Liver (tissue), 9 donors: Measurements from ENCODE around the gene C2orf92. TPM values are rescaled to one million over a fixed set of nuclear protein-coding genes. Genes with fewer than 3 reads are reported as not detected.
"Not testable (repeated sequence)": the region's sequence is repeated elsewhere in the genome, so short reads cannot be mapped to it uniquely, and the experiment has no call there.

Experiments
- DNase-seq: peaks from one replicate; pipeline ENCODE4 v3.0.0-alpha.2; 2017; ENCODE audit warnings: low spot score
- H3K27ac ChIP-seq, 2 donors: one replicate each; pipeline ENCODE4 v1.7.0; 2013; ENCODE audit warnings: inconsistent platforms in 2 of 2, low read length in 2 of 2, control low read depth in 1 of 2, low read depth in 1 of 2, mild to moderate bottlenecking in 1 of 2
- H3K27me3 ChIP-seq, 4 donors: one replicate each; pipeline versions ENCODE4 v1.6.1 to v1.7.0; 2013; ENCODE audit warnings: low read length in 3 of 4, inconsistent platforms in 1 of 4, mild to moderate bottlenecking in 1 of 4, moderate library complexity in 1 of 4; ENCODE audit not compliant: control insufficient read depth in 4 of 4, insufficient read depth in 4 of 4
- H3K36me3 ChIP-seq, 4 donors: one replicate each; pipeline versions ENCODE4 v1.6.1 to v1.7.0; 2013; ENCODE audit warnings: low read length in 3 of 4, mild to moderate bottlenecking in 3 of 4, low read depth in 1 of 4, moderate library complexity in 1 of 4; ENCODE audit not compliant: control insufficient read depth in 4 of 4, insufficient read depth in 3 of 4
- H3K4me1 ChIP-seq, 4 donors: one replicate each; pipeline versions ENCODE4 v1.6.1 to v1.7.0; 2013; ENCODE audit warnings: low read length in 3 of 4, mild to moderate bottlenecking in 3 of 4, moderate library complexity in 1 of 4; ENCODE audit not compliant: control insufficient read depth in 4 of 4, insufficient read depth in 4 of 4
- H3K4me3 ChIP-seq, 3 donors: one replicate each; pipeline versions ENCODE4 v1.6.1 to v1.7.0; 2013; ENCODE audit warnings: low read length in 3 of 3, control low read depth in 1 of 3, low read depth in 1 of 3, mild to moderate bottlenecking in 1 of 3
- H3K9ac ChIP-seq, 2 donors: one replicate each; pipeline ENCODE4 v1.7.0; 2013; ENCODE audit warnings: low read length in 2 of 2, mild to moderate bottlenecking in 2 of 2, moderate library complexity in 2 of 2, control low read depth in 1 of 2, low read depth in 1 of 2
- H3K9me3 ChIP-seq, 4 donors: one replicate each; pipeline versions ENCODE4 v1.6.1 to v1.7.0; 2013; ENCODE audit warnings: low read length in 3 of 4; ENCODE audit not compliant: control insufficient read depth in 4 of 4
- ATF3 ChIP-seq: IDR thresholded peaks from 2 replicates; pipeline ENCODE4 v1.6.1; 2016; ENCODE audit warnings: antibody characterized with exemption
- CTCF ChIP-seq: fragments of 150-350 bp; IDR thresholded peaks from 2 replicates; pipeline ENCODE4 v1.5.1; 2017; ENCODE audit warnings: improper control_type of control experiment, low read depth, low read length; ENCODE audit not compliant: missing input control
- EGR1 ChIP-seq, 2 donors: IDR thresholded peaks; 2 replicates each; pipeline ENCODE4 v1.6.1; 2016 to 2018; ENCODE audit warnings: antibody characterized with exemption in 2 of 2, low read depth in 2 of 2
- FOXA1 ChIP-seq: IDR thresholded peaks from 2 replicates; pipeline ENCODE4 v1.6.1; 2016; ENCODE audit warnings: antibody characterized with exemption
- FOXA2 ChIP-seq: IDR thresholded peaks from 2 replicates; pipeline ENCODE4 v1.6.1; 2016; ENCODE audit warnings: antibody characterized with exemption
- GABPA ChIP-seq, 2 donors: IDR thresholded peaks in 1 of 2; conservative IDR thresholded peaks in 1 of 2; 2 replicates each; pipeline ENCODE4 v1.6.1; 2016; ENCODE audit warnings: antibody characterized with exemption in 2 of 2, mild to moderate bottlenecking in 1 of 2, moderate library complexity in 1 of 2
- HNF4A ChIP-seq, 2 donors: conservative IDR thresholded peaks; 2 replicates each; pipeline ENCODE4 v1.6.1; 2016; ENCODE audit warnings: antibody characterized with exemption in 2 of 2, mild to moderate bottlenecking in 2 of 2
- HNF4G ChIP-seq: IDR thresholded peaks from 2 replicates; pipeline ENCODE4 v1.6.1; 2016; ENCODE audit warnings: antibody characterized with exemption
- JUND ChIP-seq, 2 donors: IDR thresholded peaks; 2 replicates each; pipeline ENCODE4 v1.6.1; 2016; ENCODE audit warnings: antibody characterized with exemption in 2 of 2
- NR2F2 ChIP-seq: IDR thresholded peaks from 2 replicates; pipeline ENCODE4 v1.6.1; 2016; ENCODE audit warnings: antibody characterized with exemption
- RAD21 ChIP-seq, 2 donors: IDR thresholded peaks; 2 replicates each; pipeline ENCODE4 v1.6.1; 2016; ENCODE audit warnings: antibody characterized with exemption in 2 of 2, mild to moderate bottlenecking in 2 of 2
- RXRA ChIP-seq, 2 donors: IDR thresholded peaks; 2 replicates each; pipeline ENCODE4 v1.6.1; 2017 to 2018; ENCODE audit warnings: antibody characterized with exemption in 2 of 2, mild to moderate bottlenecking in 1 of 2
- SP1 ChIP-seq: IDR thresholded peaks from 2 replicates; pipeline ENCODE4 v1.6.1; 2018; ENCODE audit warnings: antibody characterized with exemption, mild to moderate bottlenecking
- TAF1 ChIP-seq: conservative IDR thresholded peaks from 2 replicates; pipeline ENCODE4 v1.6.1; 2016; ENCODE audit warnings: antibody characterized with exemption, mild to moderate bottlenecking
- YY1 ChIP-seq: IDR thresholded peaks from 2 replicates; pipeline ENCODE4 v1.6.1; 2016; ENCODE audit warnings: antibody characterized with exemption, mild to moderate bottlenecking
- WGBS: extraction: QIAGEN DNeasy Blood & Tissue Kit; methylation state at CpG from one replicate; pipeline ENCODE4 v1.1.7; 2013; 5-methylcytosine and 5-hydroxymethylcytosine counted together
- polyA plus RNA-seq, 2 donors: library from polyadenylated mRNA; stranded (reverse) in 1 of 2; unstranded in 1 of 2; fragments of 200-250 nt in 1 of 2; fragments of >200 nt in 1 of 2; fragmentation: Nextera tagmentation in 1 of 2; extraction: Ambion mirVana in 1 of 2; gene quantifications; one replicate each; pipeline versions ENCODE4 v1.2.1 to v1.2.3, GENCODE V29; 2013 to 2015
- total RNA-seq, 2 donors: library from RNA; depleted of rRNA; stranded (reverse); fragments of >200 nt; gene quantifications; one replicate each; pipeline ENCODE4 v1.2.3, GENCODE V29; 2014
- TF ChIP-seq, protein P1 (sequence below): IDR thresholded peaks from 2 replicates; pipeline ENCODE4 v1.6.1; 2016; ENCODE audit warnings: antibody characterized with exemption
- TF ChIP-seq, protein P2 (sequence below): IDR thresholded peaks from 2 replicates; pipeline ENCODE4 v1.6.1; 2016; ENCODE audit warnings: antibody characterized with exemption, mild to moderate bottlenecking
- TF ChIP-seq, protein P3 (sequence below): IDR thresholded peaks from 2 replicates; pipeline ENCODE4 v1.6.1; 2016; ENCODE audit warnings: antibody characterized with exemption
- donor health status: healthy.
- donor health status: healthy.
- donor health status: healthy.
- donor health status: healthy.
- donor health status: healthy.

Gene C2orf92
- total and polyA plus RNA-seq, 4 donors, result 0.96 to 8.0 (median 2.7) TPM

GRCh38 chr2:97677480-97677879 lies 8.0 kb downstream of the C2orf92 start:
- WGBS, result 87% methylated on average over 2 of the region's 2 CpGs
- no peak overlapping the region for H3K9ac ChIP-seq
- no peak overlapping the region for H3K27ac ChIP-seq
- no peak overlapping the region for H3K4me3 ChIP-seq
- no peaks in the 10 kb centered on the region for H3K9me3 ChIP-seq
- H3K27me3 ChIP-seq, result no peaks in the 10 kb centered on the region
- H3K36me3 ChIP-seq, result no peaks in the 10 kb centered on the region
- H3K4me1 ChIP-seq, result no peaks in the 10 kb centered on the region
- TF ChIP-seq RXRA (IDR thresholded peaks at IDR 0.05), result no peak
- no peak for DNase-seq

GRCh38 chr2:97678298-97678697 lies 8.8 kb downstream of the C2orf92 start:
- no peak overlapping the region for H3K4me3 ChIP-seq
- H3K27ac ChIP-seq, result no peak overlapping the region
- 95% methylated on average over 1 of the region's 1 CpG for WGBS
- H3K4me1 ChIP-seq, result no peaks in the 10 kb centered on the region
- H3K9ac ChIP-seq, result no peak overlapping the region
- no peaks in the 10 kb centered on the region for H3K27me3 ChIP-seq
- no peaks in the 10 kb centered on the region for H3K9me3 ChIP-seq
- no peak for TF ChIP-seq NR2F2
- TF ChIP-seq CTCF, result no peak
- TF ChIP-seq EGR1 (IDR thresholded peaks at IDR 0.05; ENCODE audit: low read depth in 2 of 2), result no peak
- TF ChIP-seq RXRA (IDR thresholded peaks at IDR 0.05), result no peak
- no peak for TF ChIP-seq ATF3
- TF ChIP-seq JUND (IDR thresholded peaks at IDR 0.05), result no peak
- TF ChIP-seq HNF4A (conservative IDR thresholded peaks at IDR 0.05), result no peak
- no peak for TF ChIP-seq YY1
- TF ChIP-seq, protein P1, sequence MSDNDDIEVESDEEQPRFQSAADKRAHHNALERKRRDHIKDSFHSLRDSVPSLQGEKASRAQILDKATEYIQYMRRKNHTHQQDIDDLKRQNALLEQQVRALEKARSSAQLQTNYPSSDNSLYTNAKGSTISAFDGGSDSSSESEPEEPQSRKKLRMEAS, result no peak
- TF ChIP-seq, protein P2, sequence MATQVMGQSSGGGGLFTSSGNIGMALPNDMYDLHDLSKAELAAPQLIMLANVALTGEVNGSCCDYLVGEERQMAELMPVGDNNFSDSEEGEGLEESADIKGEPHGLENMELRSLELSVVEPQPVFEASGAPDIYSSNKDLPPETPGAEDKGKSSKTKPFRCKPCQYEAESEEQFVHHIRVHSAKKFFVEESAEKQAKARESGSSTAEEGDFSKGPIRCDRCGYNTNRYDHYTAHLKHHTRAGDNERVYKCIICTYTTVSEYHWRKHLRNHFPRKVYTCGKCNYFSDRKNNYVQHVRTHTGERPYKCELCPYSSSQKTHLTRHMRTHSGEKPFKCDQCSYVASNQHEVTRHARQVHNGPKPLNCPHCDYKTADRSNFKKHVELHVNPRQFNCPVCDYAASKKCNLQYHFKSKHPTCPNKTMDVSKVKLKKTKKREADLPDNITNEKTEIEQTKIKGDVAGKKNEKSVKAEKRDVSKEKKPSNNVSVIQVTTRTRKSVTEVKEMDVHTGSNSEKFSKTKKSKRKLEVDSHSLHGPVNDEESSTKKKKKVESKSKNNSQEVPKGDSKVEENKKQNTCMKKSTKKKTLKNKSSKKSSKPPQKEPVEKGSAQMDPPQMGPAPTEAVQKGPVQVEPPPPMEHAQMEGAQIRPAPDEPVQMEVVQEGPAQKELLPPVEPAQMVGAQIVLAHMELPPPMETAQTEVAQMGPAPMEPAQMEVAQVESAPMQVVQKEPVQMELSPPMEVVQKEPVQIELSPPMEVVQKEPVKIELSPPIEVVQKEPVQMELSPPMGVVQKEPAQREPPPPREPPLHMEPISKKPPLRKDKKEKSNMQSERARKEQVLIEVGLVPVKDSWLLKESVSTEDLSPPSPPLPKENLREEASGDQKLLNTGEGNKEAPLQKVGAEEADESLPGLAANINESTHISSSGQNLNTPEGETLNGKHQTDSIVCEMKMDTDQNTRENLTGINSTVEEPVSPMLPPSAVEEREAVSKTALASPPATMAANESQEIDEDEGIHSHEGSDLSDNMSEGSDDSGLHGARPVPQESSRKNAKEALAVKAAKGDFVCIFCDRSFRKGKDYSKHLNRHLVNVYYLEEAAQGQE, result no peak
- no peak for TF ChIP-seq SP1
- TF ChIP-seq GABPA (IDR thresholded peaks at IDR 0.05 in 1 of 2, conservative IDR thresholded peaks at IDR 0.05 in 1 of 2), result no peak
- TF ChIP-seq FOXA1, result no peak
- TF ChIP-seq RAD21 (IDR thresholded peaks at IDR 0.05), result no peak
- TF ChIP-seq TAF1, result no peak
- no peak for TF ChIP-seq FOXA2
- TF ChIP-seq, protein P3, sequence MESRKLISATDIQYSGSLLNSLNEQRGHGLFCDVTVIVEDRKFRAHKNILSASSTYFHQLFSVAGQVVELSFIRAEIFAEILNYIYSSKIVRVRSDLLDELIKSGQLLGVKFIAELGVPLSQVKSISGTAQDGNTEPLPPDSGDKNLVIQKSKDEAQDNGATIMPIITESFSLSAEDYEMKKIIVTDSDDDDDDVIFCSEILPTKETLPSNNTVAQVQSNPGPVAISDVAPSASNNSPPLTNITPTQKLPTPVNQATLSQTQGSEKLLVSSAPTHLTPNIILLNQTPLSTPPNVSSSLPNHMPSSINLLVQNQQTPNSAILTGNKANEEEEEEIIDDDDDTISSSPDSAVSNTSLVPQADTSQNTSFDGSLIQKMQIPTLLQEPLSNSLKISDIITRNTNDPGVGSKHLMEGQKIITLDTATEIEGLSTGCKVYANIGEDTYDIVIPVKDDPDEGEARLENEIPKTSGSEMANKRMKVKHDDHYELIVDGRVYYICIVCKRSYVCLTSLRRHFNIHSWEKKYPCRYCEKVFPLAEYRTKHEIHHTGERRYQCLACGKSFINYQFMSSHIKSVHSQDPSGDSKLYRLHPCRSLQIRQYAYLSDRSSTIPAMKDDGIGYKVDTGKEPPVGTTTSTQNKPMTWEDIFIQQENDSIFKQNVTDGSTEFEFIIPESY, result no peak
- TF ChIP-seq HNF4G, result no peak
- H3K36me3 ChIP-seq, result no peaks in the 10 kb centered on the region
- no peak for DNase-seq

GRCh38 chr2:97687235-97687634 lies 17.7 kb downstream of the C2orf92 start:
- H3K4me1 ChIP-seq, H3K9me3 ChIP-seq, H3K27ac ChIP-seq, H3K36me3 ChIP-seq, H3K27me3 ChIP-seq, H3K9ac ChIP-seq, H3K4me3 ChIP-seq, DNase-seq: not testable (repeated sequence)
- 94% methylated on average over 2 of the region's 3 CpGs for WGBS
